ENCODE measurements around the gene SLC26A4. TPM values are rescaled to one million over a fixed set of nuclear protein-coding genes. Genes with fewer than 3 reads are reported as not detected.

The SLC26A4 gene
- polyA plus RNA-seq, 1 experiment = 0.12 TPM

DNA sequence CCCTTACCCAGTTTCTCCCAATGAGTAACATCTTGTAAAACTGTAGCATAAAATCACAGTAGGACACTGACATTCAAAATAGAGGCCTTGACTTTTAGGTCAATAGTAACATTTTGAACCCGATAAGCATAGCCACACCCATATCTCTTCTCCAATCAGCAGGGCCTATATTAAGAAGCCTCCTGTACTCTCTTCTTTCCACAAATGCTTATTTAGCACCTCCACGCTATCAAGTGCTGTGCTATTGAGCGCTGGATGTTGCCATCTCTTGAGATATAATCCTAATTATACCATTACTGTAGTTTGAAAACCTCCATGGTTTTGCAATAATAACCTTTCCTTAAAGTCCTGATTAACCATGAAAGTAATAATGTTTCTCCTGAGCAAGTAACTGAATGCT is 43.2 kb downstream of the SLC26A4 start:
- POLR2A ChIA-PET = no interaction called here
- Histone ChIP-seq H3K4me3 (ENCODE audit: low read depth, low read length) (no peak overlapping the region), H3K36me3 (ENCODE audit: control insufficient read depth, insufficient read depth, low read length) (no peaks in the 10 kb centered on the region), H3K27me3 (ENCODE audit: control insufficient read depth, insufficient read depth, low read length) (no peaks in the 10 kb centered on the region)
- DNase-seq (ENCODE audit: low read depth) = no peak
- CTCF ChIA-PET = no interaction called here
- TF ChIP-seq, protein P1, sequence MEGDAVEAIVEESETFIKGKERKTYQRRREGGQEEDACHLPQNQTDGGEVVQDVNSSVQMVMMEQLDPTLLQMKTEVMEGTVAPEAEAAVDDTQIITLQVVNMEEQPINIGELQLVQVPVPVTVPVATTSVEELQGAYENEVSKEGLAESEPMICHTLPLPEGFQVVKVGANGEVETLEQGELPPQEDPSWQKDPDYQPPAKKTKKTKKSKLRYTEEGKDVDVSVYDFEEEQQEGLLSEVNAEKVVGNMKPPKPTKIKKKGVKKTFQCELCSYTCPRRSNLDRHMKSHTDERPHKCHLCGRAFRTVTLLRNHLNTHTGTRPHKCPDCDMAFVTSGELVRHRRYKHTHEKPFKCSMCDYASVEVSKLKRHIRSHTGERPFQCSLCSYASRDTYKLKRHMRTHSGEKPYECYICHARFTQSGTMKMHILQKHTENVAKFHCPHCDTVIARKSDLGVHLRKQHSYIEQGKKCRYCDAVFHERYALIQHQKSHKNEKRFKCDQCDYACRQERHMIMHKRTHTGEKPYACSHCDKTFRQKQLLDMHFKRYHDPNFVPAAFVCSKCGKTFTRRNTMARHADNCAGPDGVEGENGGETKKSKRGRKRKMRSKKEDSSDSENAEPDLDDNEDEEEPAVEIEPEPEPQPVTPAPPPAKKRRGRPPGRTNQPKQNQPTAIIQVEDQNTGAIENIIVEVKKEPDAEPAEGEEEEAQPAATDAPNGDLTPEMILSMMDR (IDR thresholded peaks at IDR 0.05; ENCODE audit: insufficient read depth, low read depth, low read length) = no peak

DNA sequence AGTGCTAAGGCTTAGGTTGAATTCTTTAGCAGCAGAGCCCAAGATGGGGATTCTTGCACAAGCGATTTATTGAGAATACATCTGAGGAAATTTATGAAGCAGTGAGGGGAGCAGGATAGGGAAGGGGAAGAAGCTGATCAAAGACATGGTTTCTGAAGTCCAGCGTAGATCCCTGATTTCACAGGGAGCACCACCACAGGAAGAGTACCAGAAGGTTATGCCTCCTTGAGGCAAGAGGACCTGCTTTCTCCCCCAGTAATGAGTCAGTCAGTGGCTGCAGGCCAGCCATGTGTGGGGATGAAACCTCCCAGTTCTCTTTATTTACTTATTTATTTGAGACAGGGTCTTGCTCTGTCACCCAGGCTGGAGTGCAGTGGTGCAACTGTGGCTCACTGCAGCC is 48.3 kb downstream of the SLC26A4 start:
- no peak overlapping the region for H3K4me3 ChIP-seq (ENCODE audit: low read depth, low read length)
- no peaks in the 10 kb centered on the region for H3K36me3 ChIP-seq (ENCODE audit: control insufficient read depth, insufficient read depth, low read length)
- ChIA-PET POLR2A (no interaction called here), CTCF (interaction anchor here (1.0 to 1.3 kb wide), 3 partner anchors 10 to 33 kb away, joined by 3 to 4 read pairs (median 4); no protein-coding TSS in a partner anchor)
- no peaks in the 10 kb centered on the region for H3K27me3 ChIP-seq (ENCODE audit: control insufficient read depth, insufficient read depth, low read length)
- DNase-seq (ENCODE audit: low read depth) = no peak
- TF ChIP-seq, protein P1 (IDR thresholded peaks at IDR 0.05; ENCODE audit: insufficient read depth, low read depth, low read length) = no peak

DNA sequence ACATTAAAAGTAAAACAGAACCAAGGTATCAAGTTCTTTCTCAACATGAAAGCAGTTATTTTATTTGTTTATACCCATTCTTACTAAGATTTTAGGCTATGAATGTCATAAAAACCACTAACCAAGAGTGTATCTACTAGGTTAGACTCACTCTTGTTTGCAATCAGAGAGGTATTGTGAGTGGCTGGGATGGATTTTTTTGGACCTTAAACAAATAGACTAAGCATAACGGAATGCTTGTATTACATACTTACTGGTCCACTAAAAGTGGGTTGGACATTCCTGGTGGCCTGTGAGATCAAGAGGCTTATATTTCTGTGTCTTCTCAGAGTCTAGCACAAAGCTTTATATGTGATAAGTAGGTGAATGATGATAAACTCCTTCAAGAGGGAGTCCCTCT is 50.7 kb downstream of the SLC26A4 start:
- TF ChIP-seq, protein P1 (IDR thresholded peaks at IDR 0.05; ENCODE audit: insufficient read depth, low read depth, low read length) = no peak
- H3K27me3 ChIP-seq (ENCODE audit: control insufficient read depth, insufficient read depth, low read length) = no peaks in the 10 kb centered on the region
- H3K36me3 ChIP-seq (ENCODE audit: control insufficient read depth, insufficient read depth, low read length) = no peaks in the 10 kb centered on the region
- H3K4me3 ChIP-seq (ENCODE audit: low read depth, low read length) = no peak overlapping the region
- ChIA-PET POLR2A (no interaction called here), CTCF (interaction anchor here (0.9 kb wide), 1 partner anchor 13 kb away, joined by 3 read pairs; no protein-coding TSS in a partner anchor)
- DNase-seq (ENCODE audit: low read depth) = peak; percentile 20

DNA sequence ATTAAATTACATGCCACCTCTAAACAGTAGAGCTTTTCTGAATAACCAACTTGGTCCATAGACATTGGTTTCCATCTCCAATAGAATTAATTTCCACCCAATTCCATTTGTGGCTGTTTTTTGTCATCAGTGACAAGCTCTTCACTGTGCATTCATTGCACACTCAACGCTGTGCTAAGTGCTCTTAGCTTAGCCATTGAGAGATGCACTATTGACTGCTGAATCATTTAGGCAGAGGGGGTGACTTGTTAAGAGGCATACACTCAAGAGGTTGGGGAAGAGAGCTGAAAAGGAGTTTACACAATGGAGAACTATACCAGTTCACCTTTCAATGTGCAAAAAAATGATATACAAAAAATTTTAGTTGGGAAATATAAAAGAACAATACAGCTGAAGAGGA is 51.4 kb downstream of the SLC26A4 start:
- Histone ChIP-seq H3K36me3 (ENCODE audit: control insufficient read depth, insufficient read depth, low read length) (no peaks in the 10 kb centered on the region), H3K4me3 (ENCODE audit: low read depth, low read length) (no peak overlapping the region), H3K27me3 (ENCODE audit: control insufficient read depth, insufficient read depth, low read length) (no peaks in the 10 kb centered on the region)
- DNase-seq (ENCODE audit: low read depth) = no peak
- ChIA-PET CTCF (interaction anchor here (0.7 to 1.2 kb wide), 3 partner anchors 10 to 161 kb away, joined by 3 read pairs; no protein-coding TSS in a partner anchor), POLR2A (interaction anchor here (0.6 kb wide), 1 partner anchor 499 kb away, joined by 4 read pairs; no protein-coding TSS in a partner anchor)
- TF ChIP-seq, protein P1 (IDR thresholded peaks at IDR 0.05; ENCODE audit: insufficient read depth, low read depth, low read length) = no peak

DNA sequence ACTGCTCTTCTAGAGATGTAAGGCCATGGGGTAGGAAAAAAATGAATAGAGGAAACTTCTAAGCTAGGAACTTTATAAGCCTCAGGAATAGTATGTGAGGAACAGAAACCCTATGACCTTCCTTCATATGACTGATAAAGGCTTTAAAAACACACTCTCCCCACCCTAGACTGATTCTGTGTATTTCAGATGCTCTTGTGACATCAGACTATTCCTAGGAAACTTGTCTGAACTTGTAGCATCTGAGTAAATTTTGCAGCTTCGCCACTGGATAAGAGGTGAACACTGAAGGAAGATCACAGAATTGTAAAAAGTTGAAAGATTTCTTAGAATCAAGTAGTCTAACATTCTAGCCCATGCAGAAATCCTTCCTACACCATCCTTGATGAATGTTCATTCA is 52.3 kb downstream of the SLC26A4 start:
- ChIA-PET POLR2A (no interaction called here), CTCF (interaction anchor here (0.7 to 1.2 kb wide), 2 partner anchors 11 to 12 kb away, joined by 3 read pairs; no protein-coding TSS in a partner anchor)
- TF ChIP-seq, protein P1 (IDR thresholded peaks at IDR 0.05; ENCODE audit: insufficient read depth, low read depth, low read length) = no peak
- Histone ChIP-seq H3K36me3 (ENCODE audit: control insufficient read depth, insufficient read depth, low read length) (no peaks in the 10 kb centered on the region), H3K27me3 (ENCODE audit: control insufficient read depth, insufficient read depth, low read length) (no peaks in the 10 kb centered on the region), H3K4me3 (ENCODE audit: low read depth, low read length) (no peak overlapping the region)
- DNase-seq (ENCODE audit: low read depth) = no peak

Measured in BJ (cell line).